GM19324 (cell line): ENCODE results near the gene MPP3.
"Not testable (repeated sequence)": the region's sequence is repeated elsewhere in the genome, so short reads cannot be mapped to it uniquely, and the experiment has no call there.

ENCODE experiments used
- ATAC-seq: cut with Tn5 transposase; IDR thresholded peaks from one replicate; pipeline ENCODE4 v1.9.1; 2021; ENCODE audit warnings: mild to moderate bottlenecking, moderate library complexity; ENCODE audit not compliant: unreplicated experiment, low FRiP score

MPP3 gene

GRCh38 chr17:43864161-43864984 is 31.4 kb upstream of the MPP3 start:
- no peak for ATAC-seq

GRCh38 chr17:43861960-43862359 is 29.0 kb upstream of the MPP3 start:
- ATAC-seq: no peak

DNA sequence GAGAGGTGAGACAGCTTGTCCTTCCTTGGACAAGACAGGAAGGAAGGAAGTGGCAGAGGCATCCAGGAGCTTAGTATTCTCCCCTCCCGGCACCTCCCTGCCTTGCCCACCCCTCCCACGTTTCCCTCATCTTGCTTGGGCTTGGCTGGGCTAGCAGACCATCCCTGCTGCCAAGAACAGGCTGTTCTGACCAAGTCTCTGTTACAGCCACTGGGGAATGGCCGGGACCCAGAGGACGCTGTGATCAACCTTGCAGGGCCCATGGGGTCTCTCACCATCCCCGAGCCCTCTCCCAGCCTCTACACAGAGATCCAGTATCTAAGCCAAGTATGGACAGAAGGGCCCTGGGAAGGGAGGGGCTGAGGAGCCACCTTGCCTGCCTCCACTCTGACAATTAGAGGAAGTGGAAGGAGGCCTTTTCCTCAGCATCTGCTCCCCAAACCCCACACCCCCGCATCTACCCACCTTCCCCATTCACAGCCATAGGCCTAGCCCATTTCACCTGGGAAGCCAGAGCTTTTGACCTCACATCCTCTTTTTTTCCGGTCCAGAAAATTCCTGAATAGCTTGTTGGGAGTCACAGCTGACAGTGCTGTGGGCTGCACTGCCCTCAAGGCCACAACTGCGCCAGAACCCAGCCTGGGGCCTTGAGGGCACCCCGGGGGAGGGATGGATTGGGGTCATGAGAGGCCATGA is 28.1 kb upstream of the MPP3 start:
- no peak for ATAC-seq

DNA sequence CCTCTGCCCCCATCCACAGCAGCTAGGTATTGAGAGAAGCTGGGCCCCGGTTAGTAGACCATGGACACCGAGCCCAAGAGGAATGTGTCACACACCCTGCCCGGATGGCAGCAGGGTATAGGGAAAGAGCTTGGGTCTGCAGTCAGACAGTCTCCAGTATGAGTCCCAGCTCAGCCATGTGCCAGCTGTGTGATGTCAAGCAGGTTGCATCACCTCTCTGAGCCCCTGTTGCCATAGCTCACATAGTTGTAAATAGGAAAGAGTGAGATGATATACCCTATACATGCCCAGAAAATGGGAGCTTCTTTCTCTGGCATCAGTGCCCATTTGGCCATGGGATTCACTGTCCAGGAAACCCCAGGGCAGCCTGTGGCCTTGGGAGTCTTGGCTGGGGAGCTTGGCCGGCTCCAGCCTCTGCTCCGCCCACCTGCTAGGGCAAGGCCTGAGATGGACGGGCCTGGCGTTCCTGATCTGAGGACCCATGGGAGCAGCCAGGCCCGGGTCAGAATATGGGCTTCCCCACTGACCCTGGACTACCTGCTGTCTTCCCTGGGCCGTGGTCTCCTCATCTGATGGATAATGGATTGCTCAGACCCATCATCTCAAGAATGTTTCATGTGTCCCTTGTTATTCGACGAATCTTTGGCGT is 27.3 kb upstream of the MPP3 start:
- ATAC-seq: no peak

GRCh38 chr17:43857957-43858600 is 25.1 kb upstream of the MPP3 start:
- no peak for ATAC-seq

DNA sequence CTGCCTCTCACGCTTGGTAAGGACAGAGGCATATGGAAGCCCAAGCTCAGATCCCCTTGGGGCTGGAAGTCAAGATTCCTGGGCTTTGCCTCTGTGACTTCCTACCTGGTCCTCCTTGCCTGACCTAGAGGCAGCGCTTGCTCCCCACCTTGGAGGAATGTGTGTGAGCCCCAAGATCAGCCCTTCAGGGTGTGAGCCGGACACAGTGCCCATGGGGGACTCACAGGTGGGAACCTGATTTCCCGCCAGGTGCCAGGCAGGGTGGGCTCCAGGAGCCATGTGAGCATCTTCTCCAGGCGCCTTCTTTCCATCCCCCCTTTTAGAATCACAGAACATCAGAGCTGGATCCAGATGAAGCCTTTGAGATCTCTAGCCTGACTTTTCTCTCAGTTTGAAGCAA is 24.2 kb upstream of the MPP3 start:
- no peak for ATAC-seq

- ATAC-seq: no peak
Observed at GRCh38 chr17:43856141-43856540, 23.2 kb upstream of the MPP3 start.

GRCh38 chr17:43855061-43855460 is 22.1 kb upstream of the MPP3 start:
- no peak for ATAC-seq

GRCh38 chr17:43854498-43854897 is 21.6 kb upstream of the MPP3 start:
- no peak for ATAC-seq

- no peak for ATAC-seq
Observed at GRCh38 chr17:43853546-43853945, 20.6 kb upstream of the MPP3 start.

DNA sequence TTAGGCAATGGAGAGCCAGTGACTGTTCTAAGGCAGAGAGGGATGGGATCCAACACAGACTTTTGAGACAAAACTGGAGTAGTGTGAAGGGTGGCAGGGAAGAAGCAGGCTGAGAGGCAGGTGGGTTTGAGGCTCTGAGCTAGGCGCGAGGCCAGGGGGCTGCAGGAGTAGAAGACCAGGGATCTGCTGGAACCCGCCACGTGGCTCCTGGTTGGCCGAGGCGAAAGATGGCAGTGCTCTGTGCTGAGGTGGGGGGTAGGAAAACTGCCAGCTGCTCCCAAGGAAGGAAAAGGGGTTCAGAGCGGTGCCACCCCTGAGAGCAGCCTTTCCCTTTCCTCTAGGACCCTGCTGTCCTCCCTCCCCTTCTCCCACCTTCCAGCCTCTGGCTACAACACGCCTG is 19.6 kb upstream of the MPP3 start:
- ATAC-seq: no peak

GRCh38 chr17:43849116-43849515 is 16.2 kb upstream of the MPP3 start:
- no peak for ATAC-seq

DNA sequence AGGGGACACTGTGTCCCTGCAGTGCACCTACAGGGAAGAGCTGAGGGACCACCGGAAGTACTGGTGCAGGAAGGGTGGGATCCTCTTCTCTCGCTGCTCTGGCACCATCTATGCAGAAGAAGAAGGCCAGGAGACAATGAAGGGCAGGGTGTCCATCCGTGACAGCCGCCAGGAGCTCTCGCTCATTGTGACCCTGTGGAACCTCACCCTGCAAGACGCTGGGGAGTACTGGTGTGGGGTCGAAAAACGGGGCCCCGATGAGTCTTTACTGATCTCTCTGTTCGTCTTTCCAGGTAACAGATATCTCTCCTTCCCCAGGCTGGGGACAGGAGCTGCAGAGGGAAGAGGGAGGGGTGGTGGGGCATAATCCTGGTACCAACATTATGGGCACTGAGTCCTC is 15.7 kb upstream of the MPP3 start:
- ATAC-seq: no peak

- no peak for ATAC-seq
Observed at GRCh38 chr17:43846963-43847371, 14.0 kb upstream of the MPP3 start, which contains the start of gene CD300LG. Gene CD300LG (plus strand): TSS chr17:43847176. CDS start chr17:43847217, 41 bp downstream.

DNA sequence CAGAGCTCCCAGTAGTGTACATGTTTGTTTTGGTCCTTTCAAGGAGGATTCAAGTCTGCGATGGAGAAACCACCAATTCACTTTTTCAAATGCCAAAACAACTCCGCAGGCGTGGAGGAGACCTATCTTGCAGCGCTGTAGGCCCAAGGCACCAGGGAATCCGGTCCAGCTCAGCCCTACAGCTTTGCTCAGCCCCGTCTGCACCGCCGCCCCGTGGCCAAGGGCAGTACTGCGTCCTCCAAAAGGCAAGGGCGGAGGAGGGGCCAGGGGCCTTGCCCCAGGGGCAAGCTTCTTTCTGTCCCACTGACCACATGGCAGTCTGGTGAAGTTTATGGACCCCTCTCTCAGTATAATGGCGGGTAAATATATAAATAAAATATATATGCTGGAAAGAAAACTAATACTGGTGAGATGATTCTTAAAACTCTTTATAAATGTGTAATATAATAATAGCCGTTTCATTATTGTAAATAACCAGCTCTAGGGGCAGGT is 13.3 kb upstream of the MPP3 start:
- ATAC-seq: no peak

DNA sequence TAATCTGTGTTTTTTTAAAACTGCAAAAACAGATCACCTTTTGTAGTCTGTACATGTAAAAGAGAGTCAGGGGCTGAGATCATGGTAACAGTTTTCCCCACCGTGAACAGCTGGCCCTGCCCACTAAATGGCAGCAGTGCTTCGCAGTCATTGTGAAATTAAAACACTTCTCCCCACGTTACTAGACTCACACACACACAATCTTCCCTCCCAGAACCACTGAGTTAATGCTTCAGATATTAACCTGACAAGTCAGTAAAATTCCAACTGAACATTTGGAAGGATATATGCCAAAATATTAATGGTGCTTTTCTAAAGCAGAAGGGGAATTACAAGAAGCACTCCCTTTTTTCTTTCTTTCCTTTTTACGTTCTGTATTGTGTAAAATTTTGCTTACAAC is 12.8 kb upstream of the MPP3 start:
- no peak for ATAC-seq

DNA sequence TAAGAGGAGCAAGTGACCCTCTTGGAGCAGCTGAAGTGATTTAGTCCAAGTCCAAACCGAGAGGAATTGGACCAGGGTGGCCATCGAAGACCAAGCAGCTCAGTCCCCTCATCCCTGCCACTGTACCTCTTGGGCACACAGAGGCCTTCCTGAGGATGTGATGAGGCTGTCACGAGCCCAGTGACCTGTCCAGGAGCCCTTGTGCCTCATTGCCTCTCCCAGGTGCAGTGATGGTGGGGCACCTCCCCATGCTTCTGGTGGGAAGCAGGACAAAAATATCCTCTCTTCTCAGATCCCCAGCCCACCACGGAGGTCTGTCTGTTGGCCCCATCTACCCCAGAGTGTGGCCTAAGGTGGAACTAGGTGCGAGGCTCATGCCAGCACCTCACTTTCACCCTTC is 11.3 kb upstream of the MPP3 start:
- ATAC-seq: no peak

GRCh38 chr17:43842975-43843325 is 10.0 kb upstream of the MPP3 start:
- no peak for ATAC-seq

- not testable (repeated sequence) for ATAC-seq
Observed at GRCh38 chr17:43842091-43842974, 9.4 kb upstream of the MPP3 start.

DNA sequence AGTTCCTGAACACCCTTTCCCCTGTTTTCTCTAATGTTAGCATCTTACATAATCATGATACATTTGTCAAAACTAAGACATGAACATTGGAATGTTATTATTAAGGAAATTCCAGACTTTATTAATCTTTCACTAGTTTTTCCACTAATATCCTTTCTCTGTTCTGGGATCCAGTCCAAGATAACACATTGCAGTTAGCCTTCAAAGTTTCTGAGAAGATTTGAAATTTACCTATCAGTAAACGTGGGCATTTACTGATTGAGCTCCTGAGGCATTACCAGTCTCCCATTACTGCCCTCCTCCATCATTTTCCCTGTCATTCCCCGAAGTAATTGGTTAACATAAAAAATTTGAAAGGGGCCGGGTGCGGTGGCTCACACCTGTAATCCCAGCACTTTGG is 8.3 kb upstream of the MPP3 start:
- ATAC-seq: no peak
